ENCODE results near the gene ERN1. TPM values are rescaled to one million over a fixed set of nuclear protein-coding genes. Genes with fewer than 3 reads are reported as not detected.

The ERN1 gene
- total and polyA plus RNA-seq, 2 donors (not counting 3 experiments of a cell fraction or from before 2014, with no cell fraction given) = 9.1 to 21.5 TPM

GRCh38 chr17:64156670-64157069, 26.7 kb upstream of the ERN1 start:
- Histone ChIP-seq H3K27ac (ENCODE audit: insufficient read depth, low read depth, low read length) (no peak overlapping the region), H3K79me2 (ENCODE audit: control insufficient read depth, insufficient read depth, low read length) (no peaks in the 10 kb centered on the region), H3K9me3 (replicated peaks; ENCODE audit: control insufficient read depth, insufficient read depth, low read length) (no peaks in the 10 kb centered on the region), H3K27me3 (ENCODE audit: control insufficient read depth in 2 of 2, insufficient read depth in 2 of 2, low read length in 2 of 2) (no peaks in the 10 kb centered on the region), H3K9me1 (replicated peaks; ENCODE audit: control insufficient read depth, extremely low read depth, insufficient read depth, low read length) (no peaks in the 10 kb centered on the region), H3K4me2 (ENCODE audit: insufficient read depth, low read length) (no peak overlapping the region), H3K4me3 (replicated peaks in 1 of 3; ENCODE audit: insufficient read depth in 1 of 3, low read depth in 1 of 3, low read length in 3 of 3) (no peak overlapping the region), H3K4me1 (ENCODE audit: control insufficient read depth, extremely low read depth, insufficient read depth, low read length) (peaks cover 21% of the 10 kb centered on the region), H3K36me3 (ENCODE audit: control insufficient read depth in 2 of 2, extremely low read depth in 1 of 2, insufficient read depth in 2 of 2, low read length in 2 of 2) (no peaks in the 10 kb centered on the region), H3K9ac (replicated peaks; ENCODE audit: extremely low read depth, insufficient read depth, low read length) (no peak overlapping the region), H2AFZ (ENCODE audit: low read depth, low read length) (no peak overlapping the region), H4K20me1 (replicated peaks; ENCODE audit: control insufficient read depth, extremely low read depth, insufficient read depth, low read length) (no peaks in the 10 kb centered on the region)
- no TSS peak for BruUV-seq (replicated peaks)
- intact Hi-C loops (cut with micrococcal nuclease) (no loop called here), dilution Hi-C loops (cut with MboI; ENCODE audit: extremely low pct_ligation_motif_present, low sequenced_read_pairs) (no loop called here)
- no peak for FAIRE-seq
- TF ChIP-seq POLR2A (IDR thresholded peaks at IDR 0.05; ENCODE audit: low read depth, low read length) = no peak
- TF ChIP-seq FOS (IDR thresholded peaks at IDR 0.05; ENCODE audit: borderline replicate concordance, insufficient read depth, low read length) = no peak
- TF ChIP-seq JUN (IDR thresholded peaks at IDR 0.05; ENCODE audit: borderline replicate concordance, insufficient read depth, insufficient read length, low read depth) = no peak
- no peak for TF ChIP-seq EZH2 (IDR thresholded peaks at IDR 0.05; ENCODE audit: borderline replicate concordance, low read depth, low read length, severe bottlenecking)
- no peak for TF ChIP-seq MYC (IDR thresholded peaks at IDR 0.05; ENCODE audit: low read depth, low read length)
- POLR2A ChIA-PET = interaction anchor here (1.6 kb wide), 1 partner anchor 11 kb away, joined by 7 read pairs; no protein-coding TSS in a partner anchor
- CTCF ChIA-PET = interaction anchor here (1.2 to 1.6 kb wide), 2 partner anchors 23 to 166 kb away, joined by 3 to 5 read pairs; no protein-coding TSS in a partner anchor
- no peak for DNase-seq (ENCODE audit: low read depth, low spot score)

GRCh38 chr17:64155751-64156544, 26.0 kb upstream of the ERN1 start:
- DNase-seq (ENCODE audit: low read depth, low spot score) = peak; percentile 71
- no peaks in the 10 kb centered on the region for H3K9me3 ChIP-seq (replicated peaks; ENCODE audit: control insufficient read depth, insufficient read depth, low read length)
- no peaks in the 10 kb centered on the region for H3K79me2 ChIP-seq (ENCODE audit: control insufficient read depth, insufficient read depth, low read length)
- no peaks in the 10 kb centered on the region for H3K36me3 ChIP-seq (ENCODE audit: control insufficient read depth in 2 of 2, extremely low read depth in 1 of 2, insufficient read depth in 2 of 2, low read length in 2 of 2)
- no peak overlapping the region for H3K4me3 ChIP-seq (replicated peaks in 1 of 3; ENCODE audit: insufficient read depth in 1 of 3, low read depth in 1 of 3, low read length in 3 of 3)
- FAIRE-seq = peak; percentile 73
- no peak overlapping the region for H3K9ac ChIP-seq (replicated peaks; ENCODE audit: extremely low read depth, insufficient read depth, low read length)
- no peaks in the 10 kb centered on the region for H3K9me1 ChIP-seq (replicated peaks; ENCODE audit: control insufficient read depth, extremely low read depth, insufficient read depth, low read length)
- H3K27me3 ChIP-seq (ENCODE audit: control insufficient read depth in 2 of 2, insufficient read depth in 2 of 2, low read length in 2 of 2) = no peaks in the 10 kb centered on the region
- dilution Hi-C loops (cut with MboI; ENCODE audit: extremely low pct_ligation_motif_present, low sequenced_read_pairs) (no loop called here), intact Hi-C loops (cut with micrococcal nuclease) (no loop called here)
- ChIA-PET POLR2A (interaction anchor here (0.6 to 1.6 kb wide), 2 partner anchors 10 to 14 kb away, joined by 3 to 7 read pairs; no protein-coding TSS in a partner anchor), CTCF (interaction anchor here (1.1 to 1.6 kb wide), 3 partner anchors 22 to 166 kb away, joined by 3 to 6 read pairs (median 5); no protein-coding TSS in a partner anchor)
- BruUV-seq (replicated peaks) = no TSS peak
- peaks cover 21% of the 10 kb centered on the region for H3K4me1 ChIP-seq (ENCODE audit: control insufficient read depth, extremely low read depth, insufficient read depth, low read length)
- peak overlapping the region; percentile 3 for H3K27ac ChIP-seq (ENCODE audit: insufficient read depth, low read depth, low read length)
- no peak overlapping the region for H2AFZ ChIP-seq (ENCODE audit: low read depth, low read length)
- no peaks in the 10 kb centered on the region for H4K20me1 ChIP-seq (replicated peaks; ENCODE audit: control insufficient read depth, extremely low read depth, insufficient read depth, low read length)
- no peak overlapping the region for H3K4me2 ChIP-seq (ENCODE audit: insufficient read depth, low read length)
- TF ChIP-seq EZH2 (IDR thresholded peaks at IDR 0.05; ENCODE audit: borderline replicate concordance, low read depth, low read length, severe bottlenecking) = no peak
- no peak for TF ChIP-seq GATA2 (IDR thresholded peaks at IDR 0.05; ENCODE audit: insufficient read depth, insufficient read length, low read depth, low read length)
- TF ChIP-seq MYC (IDR thresholded peaks at IDR 0.05; ENCODE audit: low read depth, low read length) = no peak
- TF ChIP-seq CTCF (IDR thresholded peaks at IDR 0.05; ENCODE audit: extremely low read depth in 1 of 2, insufficient read depth in 1 of 2, low read depth in 1 of 2, low read length in 2 of 2) = no peak
- TF ChIP-seq JUN (IDR thresholded peaks at IDR 0.05; ENCODE audit: borderline replicate concordance, insufficient read depth, insufficient read length, low read depth) = no peak
- no peak for TF ChIP-seq POLR2A (IDR thresholded peaks at IDR 0.05; ENCODE audit: low read depth, low read length)
- no peak for TF ChIP-seq POLR2AphosphoS5 (IDR thresholded peaks at IDR 0.05; ENCODE audit: insufficient read depth, low read depth, low read length)
- TF ChIP-seq MAX (IDR thresholded peaks at IDR 0.05; ENCODE audit: insufficient read depth, insufficient read length) = no peak
- TF ChIP-seq FOS (IDR thresholded peaks at IDR 0.05; ENCODE audit: borderline replicate concordance, insufficient read depth, low read length) = no peak
